BLaER1 treated with 17β-estradiol and CSF1 and Interleukin-3, amounts not matched to agents 10 nM and 100 nM (cell line): ENCODE data around the gene NPTX2.
A peak's percentile ranks its signal among the peaks of the same experiment; 100 is the strongest.

Source experiments
- H3K27ac ChIP-seq, 11 experiments: shearing (Covaris generic); formaldehyde crosslinking; 2 replicates each; pipeline ENCODE4 v1.8.1; 2022
- H3K27me3 ChIP-seq, 11 experiments: shearing (Covaris generic); formaldehyde crosslinking; 2 replicates each; pipeline ENCODE4 v1.8.1; 2022
- H3K36me3 ChIP-seq, 11 experiments: shearing (Covaris generic); formaldehyde crosslinking; 2 replicates each; pipeline ENCODE4 v1.8.1; 2022
- H3K4me1 ChIP-seq, 10 experiments: shearing (Covaris generic); formaldehyde crosslinking; 2 replicates each; pipeline ENCODE4 v1.8.1; 2022
- H3K4me2 ChIP-seq, 11 experiments: shearing (Covaris generic); formaldehyde crosslinking; 2 replicates each; pipeline ENCODE4 v1.8.1; 2022
- H3K4me3 ChIP-seq, 10 experiments: shearing (Covaris generic); formaldehyde crosslinking; 2 replicates each; pipeline ENCODE4 v1.8.1; 2022
- H3K9ac ChIP-seq, 11 experiments: shearing (Covaris generic); formaldehyde crosslinking; 2 replicates each; pipeline ENCODE4 v1.8.1; 2022
- H3K9me3 ChIP-seq, 11 experiments: shearing (Covaris generic); formaldehyde crosslinking; replicated peaks in 1 of 11; 2 replicates each; pipeline ENCODE4 v1.8.1; 2022
- H4K20me1 ChIP-seq, 11 experiments: shearing (Covaris generic); formaldehyde crosslinking; 2 replicates each; pipeline ENCODE4 v1.8.1; 2022
- Cebpa-rat ChIP-seq, 11 experiments: shearing (Covaris generic); IDR thresholded peaks; 2 replicates each; pipeline ENCODE4 v1.8.1; 2022

NPTX2 gene

GRCh38 chr7:98655611-98656010 lies 38.5 kb downstream of the NPTX2 start:
- H3K4me2 ChIP-seq = no peak overlapping the region
- H3K27me3 ChIP-seq = no peaks in the 10 kb centered on the region
- no peak overlapping the region for H3K27ac ChIP-seq
- H3K9ac ChIP-seq = no peak overlapping the region
- peaks cover 26 to 56% (median 38%) of the 10 kb centered on the region in 11 experiments for H3K9me3 ChIP-seq
- no peaks in the 10 kb centered on the region; a peak in 1 of 22 replicates for H4K20me1 ChIP-seq
- H3K4me1 ChIP-seq = peaks cover 0 to 6% (median 0%) of the 10 kb centered on the region in 10 experiments; a peak in 1 of 20 replicates
- H3K36me3 ChIP-seq = peaks cover 0 to 11% (median 0%) of the 10 kb centered on the region in 11 experiments; a peak in 2 of 22 replicates
- TF ChIP-seq Cebpa-rat (IDR thresholded peaks at IDR 0.05) = no peak
- no peak overlapping the region; a peak in 1 of 20 replicates for H3K4me3 ChIP-seq

DNA sequence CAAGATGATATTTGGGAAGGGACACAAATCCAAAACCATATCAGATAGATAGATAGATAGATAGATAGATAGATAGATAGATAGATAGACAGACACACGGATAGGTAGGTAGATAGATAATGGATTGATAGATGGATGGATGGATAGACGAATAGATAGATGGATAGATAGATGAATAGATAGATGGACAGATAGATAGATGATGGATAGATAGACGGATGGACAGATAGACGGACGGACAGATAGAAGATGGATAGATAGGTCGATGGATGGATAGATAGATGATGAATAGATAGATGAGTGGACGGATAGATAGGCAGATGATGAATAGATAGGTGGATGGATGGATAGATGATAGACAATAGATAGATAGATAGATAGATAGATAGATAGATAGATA lies 39.8 kb downstream of the NPTX2 start:
- no peak overlapping the region for H3K9ac ChIP-seq
- no peaks in the 10 kb centered on the region for H3K27me3 ChIP-seq
- H3K36me3 ChIP-seq = peaks cover 0 to 11% (median 0%) of the 10 kb centered on the region in 11 experiments; a peak in 2 of 22 replicates
- no peaks in the 10 kb centered on the region; a peak in 1 of 22 replicates for H4K20me1 ChIP-seq
- peaks cover 31 to 55% (median 39%) of the 10 kb centered on the region in 11 experiments for H3K9me3 ChIP-seq
- H3K4me1 ChIP-seq = peaks cover 0 to 6% (median 0%) of the 10 kb centered on the region in 10 experiments; a peak in 2 of 20 replicates
- H3K4me3 ChIP-seq = no peak overlapping the region
- H3K27ac ChIP-seq = no peak overlapping the region
- H3K4me2 ChIP-seq = no peak overlapping the region
- TF ChIP-seq Cebpa-rat (IDR thresholded peaks at IDR 0.05) = no peak

DNA sequence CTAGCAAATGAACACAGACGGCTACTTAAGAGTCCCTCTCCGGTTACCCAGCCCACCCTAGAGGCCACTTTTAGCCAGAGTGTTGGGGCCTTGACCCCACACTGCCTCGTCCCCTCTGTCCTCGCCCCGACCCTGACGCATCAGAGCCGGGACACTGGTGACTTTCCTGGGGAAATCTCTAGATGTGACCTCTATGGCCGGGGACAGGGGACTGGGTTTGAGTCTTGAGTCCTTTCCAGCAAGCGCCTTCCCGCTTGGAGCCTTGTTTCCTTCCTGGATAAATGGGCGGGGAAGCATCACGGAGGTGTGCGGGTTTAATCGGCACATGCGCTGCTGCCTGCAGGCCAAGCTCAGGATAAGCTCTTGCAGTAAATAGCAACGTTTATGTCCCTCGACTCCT lies 40.7 kb downstream of the NPTX2 start:
- peaks cover 0 to 6% (median under 1%) of the 10 kb centered on the region in 10 experiments; a peak in 3 of 20 replicates for H3K4me1 ChIP-seq
- H4K20me1 ChIP-seq = no peaks in the 10 kb centered on the region; a peak in 1 of 22 replicates
- no peak overlapping the region for H3K4me3 ChIP-seq
- peaks cover 32 to 61% (median 44%) of the 10 kb centered on the region in 11 experiments for H3K9me3 ChIP-seq
- H3K4me2 ChIP-seq = no peak overlapping the region
- H3K36me3 ChIP-seq = peaks cover 0 to 11% (median 0%) of the 10 kb centered on the region in 11 experiments; a peak in 2 of 22 replicates
- H3K27me3 ChIP-seq = no peaks in the 10 kb centered on the region
- no peak overlapping the region for H3K27ac ChIP-seq
- no peak overlapping the region for H3K9ac ChIP-seq
- no peak for TF ChIP-seq Cebpa-rat (IDR thresholded peaks at IDR 0.05)

DNA sequence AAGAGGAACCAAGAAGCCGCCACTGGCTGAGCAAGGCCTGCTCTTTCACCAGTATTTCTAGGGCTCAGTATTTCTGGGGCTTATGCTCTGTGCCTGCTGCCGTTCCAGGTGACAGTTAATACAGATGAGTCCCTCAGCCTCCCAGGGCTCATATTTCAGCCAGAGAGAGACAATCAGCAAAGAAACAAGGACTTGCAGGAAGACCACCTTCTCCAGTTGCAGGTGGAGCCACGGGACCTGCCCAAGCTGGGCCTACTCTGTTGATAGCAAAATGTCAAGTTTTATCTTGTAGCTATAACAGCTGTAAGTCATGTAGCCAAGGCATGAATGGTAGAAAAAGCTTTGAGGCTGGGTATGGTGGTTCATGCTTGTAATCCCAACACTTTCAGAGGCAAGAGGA lies 42.7 kb downstream of the NPTX2 start:
- Histone ChIP-seq H3K9ac (no peak overlapping the region), H3K36me3 (peaks cover 0 to 9% (median 0%) of the 10 kb centered on the region in 11 experiments; a peak in 2 of 22 replicates), H3K27ac (no peak overlapping the region), H3K27me3 (no peaks in the 10 kb centered on the region), H3K4me1 (peaks cover 0 to 6% (median 0%) of the 10 kb centered on the region in 10 experiments; a peak in 3 of 20 replicates), H3K9me3 (peaks cover 29 to 56% (median 48%) of the 10 kb centered on the region in 11 experiments), H3K4me2 (no peak overlapping the region), H4K20me1 (no peaks in the 10 kb centered on the region; a peak in 1 of 22 replicates), H3K4me3 (no peak overlapping the region)
- TF ChIP-seq Cebpa-rat (IDR thresholded peaks at IDR 0.05) = no peak

DNA sequence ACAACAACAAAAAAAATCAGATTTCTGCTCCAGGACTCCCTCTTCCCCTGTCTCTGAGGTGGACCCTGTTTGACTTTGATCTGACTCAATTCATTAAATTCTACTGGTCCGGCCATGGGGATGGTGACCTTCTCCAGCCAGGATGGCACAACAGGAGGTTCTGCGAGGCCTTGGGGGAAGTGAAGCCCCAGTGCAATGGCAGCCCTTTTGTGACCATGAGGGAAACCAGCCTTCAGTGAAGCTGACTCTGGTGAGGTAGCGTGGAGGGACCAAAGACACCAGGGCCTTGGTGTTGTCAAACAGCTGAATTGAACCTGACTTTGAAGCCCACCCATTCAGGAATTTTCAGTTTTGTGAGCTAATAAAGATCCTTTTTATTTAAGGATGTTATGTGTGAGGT lies 44.5 kb downstream of the NPTX2 start:
- Histone ChIP-seq H3K36me3 (no peaks in the 10 kb centered on the region), H3K4me1 (peaks cover 0 to 6% (median 0%) of the 10 kb centered on the region in 10 experiments; a peak in 3 of 20 replicates), H3K4me2 (no peak overlapping the region), H3K9me3 (peaks cover 10 to 38% (median 29%) of the 10 kb centered on the region in 11 experiments), H3K9ac (no peak overlapping the region), H3K4me3 (no peak overlapping the region), H3K27me3 (no peaks in the 10 kb centered on the region), H4K20me1 (no peaks in the 10 kb centered on the region; a peak in 1 of 22 replicates), H3K27ac (no peak overlapping the region)
- TF ChIP-seq Cebpa-rat (IDR thresholded peaks at IDR 0.05) = no peak

GRCh38 chr7:98662289-98662688 lies 45.2 kb downstream of the NPTX2 start:
- peaks cover 4 to 31% (median 22%) of the 10 kb centered on the region in 11 experiments; a peak in 18 of 22 replicates for H3K9me3 ChIP-seq
- no peaks in the 10 kb centered on the region for H3K36me3 ChIP-seq
- H3K4me3 ChIP-seq = no peak overlapping the region
- no peak overlapping the region for H3K9ac ChIP-seq
- no peaks in the 10 kb centered on the region for H3K27me3 ChIP-seq
- no peak overlapping the region for H3K27ac ChIP-seq
- H3K4me1 ChIP-seq = peaks cover 0 to 6% (median 0%) of the 10 kb centered on the region in 10 experiments; a peak in 3 of 20 replicates
- TF ChIP-seq Cebpa-rat (IDR thresholded peaks at IDR 0.05) = no peak
- no peaks in the 10 kb centered on the region; a peak in 1 of 22 replicates for H4K20me1 ChIP-seq
- peak overlapping the region in 3 of 11 experiments; percentile 10 to 33 (median 20); a peak in 5 of 22 replicates for H3K4me2 ChIP-seq

- Histone ChIP-seq H3K4me3 (no peak overlapping the region), H3K9ac (no peak overlapping the region), H3K4me1 (peaks cover 0 to 6% (median 0%) of the 10 kb centered on the region in 10 experiments; a peak in 3 of 20 replicates), H3K4me2 (no peak overlapping the region), H4K20me1 (no peaks in the 10 kb centered on the region), H3K9me3 (peaks cover 4 to 27% (median 21%) of the 10 kb centered on the region in 11 experiments; a peak in 18 of 22 replicates), H3K36me3 (no peaks in the 10 kb centered on the region), H3K27ac (no peak overlapping the region), H3K27me3 (no peaks in the 10 kb centered on the region)
- no peak for TF ChIP-seq Cebpa-rat (IDR thresholded peaks at IDR 0.05)
These were observed 47.8 kb downstream of the NPTX2 start for GRCh38 chr7:98664882-98665281.

- Histone ChIP-seq H3K9ac (no peak overlapping the region), H3K9me3 (peaks cover 0 to 27% (median 17%) of the 10 kb centered on the region in 11 experiments; a peak in 16 of 22 replicates)
These were observed 51.2 kb downstream of the NPTX2 start for GRCh38 chr7:98668255-98668654.

GRCh38 chr7:98669329-98670000 lies 52.4 kb downstream of the NPTX2 start:
- Histone ChIP-seq H3K27me3 (no peaks in the 10 kb centered on the region), H3K27ac (no peak overlapping the region), H3K4me3 (no peak overlapping the region), H3K4me2 (no peak overlapping the region), H3K9me3 (peaks cover 0 to 27% (median 19%) of the 10 kb centered on the region in 11 experiments; a peak in 14 of 22 replicates), H3K36me3 (no peaks in the 10 kb centered on the region), H3K9ac (no peak overlapping the region), H4K20me1 (no peaks in the 10 kb centered on the region), H3K4me1 (no peaks in the 10 kb centered on the region)
- TF ChIP-seq Cebpa-rat (IDR thresholded peaks at IDR 0.05) = no peak

More at GRCh38 chr7:98668255-98668654, 51.2 kb downstream of the NPTX2 start:
- Histone ChIP-seq H3K4me2 (no peak overlapping the region), H3K4me3 (no peak overlapping the region), H3K36me3 (no peaks in the 10 kb centered on the region), H3K4me1 (no peaks in the 10 kb centered on the region), H3K27ac (no peak overlapping the region), H3K27me3 (no peaks in the 10 kb centered on the region), H4K20me1 (no peaks in the 10 kb centered on the region)
- TF ChIP-seq Cebpa-rat (IDR thresholded peaks at IDR 0.05) = no peak
